ENCODE data around the gene ABCC12. TPM values are rescaled to one million over a fixed set of nuclear protein-coding genes. Genes with fewer than 3 reads are reported as not detected.

The ABCC12 gene
- total RNA-seq, 1 experiment from 2014 or later: not detected

GRCh38 chr16:48165961-48166578 is 10.3 kb upstream of the ABCC12 start:
- no peaks in the 10 kb centered on the region for H3K9me3 ChIP-seq (ENCODE audit: low read depth, low read length, poor library complexity, severe bottlenecking)
- ChIA-PET CTCF (no interaction called here), POLR2A (ENCODE audit: low non-redundant PET) (interaction anchor here (0.6 kb wide), 1 partner anchor 203 kb away, joined by 5 read pairs; no protein-coding TSS in a partner anchor)
- DNase-seq (ENCODE audit: low spot score): no peak
- TF ChIP-seq CTCF (conservative IDR thresholded peaks at IDR 0.05; ENCODE audit: low read depth, low read length) (no peak), EZH2 (IDR thresholded peaks at IDR 0.05; ENCODE audit: borderline replicate concordance, low read depth, low read length, poor library complexity, severe bottlenecking) (no peak)
- H3K4me3 ChIP-seq (ENCODE audit: low read depth, low read length, poor library complexity, severe bottlenecking): no peak overlapping the region
- H3K4me1 ChIP-seq (ENCODE audit: insufficient read depth, low read length, poor library complexity, severe bottlenecking): no peaks in the 10 kb centered on the region
- BruUV-seq (replicated peaks): no TSS peak
- no peaks in the 10 kb centered on the region for H3K27me3 ChIP-seq (replicated peaks; ENCODE audit: insufficient read depth, low read depth, low read length, poor library complexity)
- H3K27ac ChIP-seq (ENCODE audit: low read depth, low read length, poor library complexity, severe bottlenecking): no peak overlapping the region
- intact Hi-C loops (cut with micrococcal nuclease; ENCODE audit: unreplicated experiment): loop anchor here (2.0 to 10.0 kb wide), 2 partner anchors 1219 to 1611 kb away; no protein-coding TSS in a partner anchor
- H3K36me3 ChIP-seq (ENCODE audit: insufficient read depth, low read length, poor library complexity, severe bottlenecking): no peaks in the 10 kb centered on the region

GRCh38 chr16:48164907-48165715 is 9.3 kb upstream of the ABCC12 start:
- no TSS peak for BruUV-seq (replicated peaks)
- no peaks in the 10 kb centered on the region for H3K27me3 ChIP-seq (replicated peaks; ENCODE audit: insufficient read depth, low read depth, low read length, poor library complexity)
- POLR2A ChIA-PET (ENCODE audit: low non-redundant PET): no interaction called here
- DNase-seq (ENCODE audit: low spot score): peak; percentile 67
- no peak overlapping the region for H3K4me3 ChIP-seq (ENCODE audit: low read depth, low read length, poor library complexity, severe bottlenecking)
- H3K27ac ChIP-seq (ENCODE audit: low read depth, low read length, poor library complexity, severe bottlenecking): peak overlapping the region; percentile 10
- H3K36me3 ChIP-seq (ENCODE audit: insufficient read depth, low read length, poor library complexity, severe bottlenecking): no peaks in the 10 kb centered on the region
- no peaks in the 10 kb centered on the region for H3K4me1 ChIP-seq (ENCODE audit: insufficient read depth, low read length, poor library complexity, severe bottlenecking)
- CTCF ChIA-PET: interaction anchor here (0.5 to 1.7 kb wide), 13 partner anchors 9 to 1610 kb away, joined by 3 to 10 read pairs (median 4); no protein-coding TSS in a partner anchor
- no peaks in the 10 kb centered on the region for H3K9me3 ChIP-seq (ENCODE audit: low read depth, low read length, poor library complexity, severe bottlenecking)
- TF ChIP-seq EZH2 (IDR thresholded peaks at IDR 0.05; ENCODE audit: borderline replicate concordance, low read depth, low read length, poor library complexity, severe bottlenecking) (no peak), CTCF (conservative IDR thresholded peaks at IDR 0.05; ENCODE audit: low read depth, low read length) (peak; percentile 90)
- intact Hi-C loops (cut with micrococcal nuclease; ENCODE audit: unreplicated experiment): loop anchor here (2.0 to 10.0 kb wide), 3 partner anchors 1218 to 1610 kb away; no protein-coding TSS in a partner anchor

GRCh38 chr16:48162839-48163410 is 7.1 kb upstream of the ABCC12 start:
- no peak for DNase-seq (ENCODE audit: low spot score)
- Histone ChIP-seq H3K27ac (ENCODE audit: low read depth, low read length, poor library complexity, severe bottlenecking) (no peak overlapping the region), H3K27me3 (replicated peaks; ENCODE audit: insufficient read depth, low read depth, low read length, poor library complexity) (no peaks in the 10 kb centered on the region), H3K4me1 (ENCODE audit: insufficient read depth, low read length, poor library complexity, severe bottlenecking) (no peaks in the 10 kb centered on the region), H3K4me3 (ENCODE audit: low read depth, low read length, poor library complexity, severe bottlenecking) (no peak overlapping the region), H3K9me3 (ENCODE audit: low read depth, low read length, poor library complexity, severe bottlenecking) (no peaks in the 10 kb centered on the region), H3K36me3 (ENCODE audit: insufficient read depth, low read length, poor library complexity, severe bottlenecking) (no peaks in the 10 kb centered on the region)
- no TSS peak for BruUV-seq (replicated peaks)
- POLR2A ChIA-PET (ENCODE audit: low non-redundant PET): no interaction called here
- intact Hi-C loops (cut with micrococcal nuclease; ENCODE audit: unreplicated experiment): loop anchor here (5.0 to 10.0 kb wide), 2 partner anchors 1306 to 1608 kb away; no protein-coding TSS in a partner anchor
- no peak for TF ChIP-seq EZH2 (IDR thresholded peaks at IDR 0.05; ENCODE audit: borderline replicate concordance, low read depth, low read length, poor library complexity, severe bottlenecking)
- no peak for TF ChIP-seq CTCF (conservative IDR thresholded peaks at IDR 0.05; ENCODE audit: low read depth, low read length)
- CTCF ChIA-PET: no interaction called here

Data from A673 (cell line).